ENCODE measurements around the gene PBX4.

The PBX4 gene

DNA sequence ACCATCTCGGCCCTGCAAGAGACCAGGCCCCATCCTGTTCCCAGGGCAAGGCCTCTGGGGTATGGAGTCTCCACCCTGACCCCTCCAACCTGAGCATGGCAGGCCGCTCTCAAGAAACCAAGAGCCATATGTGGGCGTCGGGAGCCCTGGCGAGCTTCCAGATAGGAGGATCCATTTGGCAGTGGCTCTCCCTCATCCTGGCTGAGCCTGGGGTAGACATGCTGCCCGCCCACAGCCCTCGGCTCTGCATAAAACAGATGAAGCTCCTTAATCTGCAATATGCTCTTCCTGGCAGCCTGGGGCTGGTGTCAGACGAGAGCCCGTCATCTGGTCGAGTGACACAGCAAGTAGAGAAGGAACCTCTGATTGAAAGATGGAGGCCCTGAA, 38.9 kb upstream of the PBX4 start:
- Histone ChIP-seq H3K4me2 (no peak overlapping the region), H3K27me3 (ENCODE audit: insufficient read depth, low read depth) (no peaks in the 10 kb centered on the region), H3K4me3 (IDR thresholded peaks at IDR 0.05; ENCODE audit: insufficient read depth, low read depth, low read length) (no peak overlapping the region), H3K4me1 (ENCODE audit: low read depth, poor library complexity, severe bottlenecking) (peaks cover 8% of the 10 kb centered on the region), H3K79me2 (ENCODE audit: insufficient read depth, low read depth) (peaks cover 27% of the 10 kb centered on the region; the same call in 1 of the 2 replicates), H3K27ac (no peak overlapping the region), H3K36me3 (ENCODE audit: insufficient read depth) (peaks cover 8% of the 10 kb centered on the region; the same call in 1 of the 2 replicates), H4K20me1 (ENCODE audit: insufficient read depth) (no peaks in the 10 kb centered on the region), H2AFZ (ENCODE audit: low read depth) (no peak overlapping the region), H3K9ac (no peak overlapping the region)
- TF ChIP-seq, protein P1, sequence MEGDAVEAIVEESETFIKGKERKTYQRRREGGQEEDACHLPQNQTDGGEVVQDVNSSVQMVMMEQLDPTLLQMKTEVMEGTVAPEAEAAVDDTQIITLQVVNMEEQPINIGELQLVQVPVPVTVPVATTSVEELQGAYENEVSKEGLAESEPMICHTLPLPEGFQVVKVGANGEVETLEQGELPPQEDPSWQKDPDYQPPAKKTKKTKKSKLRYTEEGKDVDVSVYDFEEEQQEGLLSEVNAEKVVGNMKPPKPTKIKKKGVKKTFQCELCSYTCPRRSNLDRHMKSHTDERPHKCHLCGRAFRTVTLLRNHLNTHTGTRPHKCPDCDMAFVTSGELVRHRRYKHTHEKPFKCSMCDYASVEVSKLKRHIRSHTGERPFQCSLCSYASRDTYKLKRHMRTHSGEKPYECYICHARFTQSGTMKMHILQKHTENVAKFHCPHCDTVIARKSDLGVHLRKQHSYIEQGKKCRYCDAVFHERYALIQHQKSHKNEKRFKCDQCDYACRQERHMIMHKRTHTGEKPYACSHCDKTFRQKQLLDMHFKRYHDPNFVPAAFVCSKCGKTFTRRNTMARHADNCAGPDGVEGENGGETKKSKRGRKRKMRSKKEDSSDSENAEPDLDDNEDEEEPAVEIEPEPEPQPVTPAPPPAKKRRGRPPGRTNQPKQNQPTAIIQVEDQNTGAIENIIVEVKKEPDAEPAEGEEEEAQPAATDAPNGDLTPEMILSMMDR (conservative IDR thresholded peaks at IDR 0.05; ENCODE audit: low read depth, low read length): no peak

DNA sequence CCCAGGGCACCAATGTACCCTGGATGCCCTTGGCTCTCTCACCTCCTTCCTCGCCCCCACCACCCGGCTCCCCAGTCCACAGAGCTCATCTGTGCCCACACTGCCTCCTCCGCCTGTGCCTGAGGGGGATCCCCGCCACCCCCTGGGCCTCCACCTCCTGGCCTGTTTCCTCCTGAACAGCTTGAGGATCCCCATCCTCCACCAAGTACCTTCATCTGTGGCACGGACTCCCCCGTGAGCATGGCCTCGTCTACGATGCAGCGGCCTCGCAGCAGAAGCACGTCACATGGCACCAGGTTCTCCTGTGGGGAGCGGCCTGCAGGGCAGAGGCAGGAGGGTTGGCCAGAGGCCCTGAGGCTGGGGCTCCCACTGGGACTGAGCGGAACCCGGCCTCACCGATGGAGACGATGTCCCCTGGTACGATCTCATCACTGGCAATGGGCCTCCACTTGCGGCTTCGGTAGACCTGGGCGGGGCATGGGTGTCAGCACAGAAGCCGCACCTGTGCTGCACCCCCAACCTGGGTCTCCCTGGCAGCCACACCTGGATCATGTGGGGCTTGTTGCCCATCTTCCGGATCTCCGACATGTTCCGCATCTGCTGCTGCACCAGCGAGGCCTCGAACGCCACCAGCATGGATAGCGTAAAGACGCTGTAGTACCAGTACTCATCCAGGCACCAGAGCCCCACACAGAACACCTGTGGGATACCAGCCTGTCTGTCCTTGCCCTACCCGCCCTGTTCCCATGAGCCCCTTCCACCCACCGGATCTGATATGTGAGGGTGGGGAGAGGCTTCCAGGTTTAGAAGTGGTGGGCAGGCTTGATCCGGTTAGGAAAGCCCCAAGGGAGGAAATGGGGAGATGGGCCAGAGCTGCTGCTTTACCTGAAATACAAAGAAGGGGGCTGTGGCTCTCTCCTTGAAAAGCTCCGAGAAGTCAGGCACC, 38.2 kb upstream of the PBX4 start:
- Histone ChIP-seq H2AFZ (ENCODE audit: low read depth) (no peak overlapping the region), H3K27ac (no peak overlapping the region), H3K79me2 (ENCODE audit: insufficient read depth, low read depth) (peaks cover 20% of the 10 kb centered on the region; the same call in 1 of the 2 replicates), H3K4me1 (ENCODE audit: low read depth, poor library complexity, severe bottlenecking) (peaks cover 1% of the 10 kb centered on the region), H3K9ac (no peak overlapping the region), H3K36me3 (ENCODE audit: insufficient read depth) (peaks cover 8% of the 10 kb centered on the region; the same call in 1 of the 2 replicates), H3K4me2 (no peak overlapping the region), H3K27me3 (ENCODE audit: insufficient read depth, low read depth) (no peaks in the 10 kb centered on the region), H4K20me1 (ENCODE audit: insufficient read depth) (no peaks in the 10 kb centered on the region), H3K4me3 (IDR thresholded peaks at IDR 0.05; ENCODE audit: insufficient read depth, low read depth, low read length) (no peak overlapping the region)
- TF ChIP-seq, protein P1 (conservative IDR thresholded peaks at IDR 0.05; ENCODE audit: low read depth, low read length): no peak

DNA sequence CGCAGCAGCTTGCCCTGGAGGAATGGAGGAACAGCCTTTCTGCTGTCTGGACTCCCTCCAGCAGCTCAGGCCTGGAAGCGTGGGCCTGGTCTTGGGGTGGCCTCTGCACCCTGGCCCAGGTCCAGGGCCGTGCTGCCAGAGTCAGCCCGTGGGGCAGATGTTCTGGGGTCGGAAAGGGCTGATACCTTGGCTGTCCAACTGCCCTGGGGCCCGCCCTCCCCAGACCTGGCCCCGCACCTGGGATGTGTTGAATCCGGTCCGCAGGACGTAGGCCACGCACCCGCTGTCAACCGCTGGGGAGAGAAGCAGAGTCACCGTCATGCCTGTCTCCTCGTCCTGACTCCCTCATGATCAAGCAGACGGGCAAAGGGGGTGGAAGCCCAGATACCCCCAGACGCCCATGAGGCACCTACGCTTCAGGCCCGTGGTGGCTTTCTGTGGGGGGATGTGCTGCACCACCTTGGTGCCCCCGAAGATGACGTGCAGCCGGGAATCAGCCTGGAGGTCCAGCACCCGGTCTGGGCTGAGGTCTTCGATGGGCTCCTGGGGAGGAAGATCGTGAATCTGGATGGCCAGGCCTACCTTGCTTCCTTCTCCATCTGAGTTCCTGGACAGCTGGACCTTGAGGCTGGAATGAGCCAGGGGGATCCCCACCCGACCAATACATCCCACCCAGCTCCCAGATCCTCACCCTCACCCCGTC, 37.3 kb upstream of the PBX4 start:
- Histone ChIP-seq H3K36me3 (ENCODE audit: insufficient read depth) (peaks cover 8% of the 10 kb centered on the region; the same call in 1 of the 2 replicates), H3K27me3 (ENCODE audit: insufficient read depth, low read depth) (no peaks in the 10 kb centered on the region), H3K9ac (no peak overlapping the region), H3K27ac (no peak overlapping the region), H3K4me3 (IDR thresholded peaks at IDR 0.05; ENCODE audit: insufficient read depth, low read depth, low read length) (no peak overlapping the region), H3K4me1 (ENCODE audit: low read depth, poor library complexity, severe bottlenecking) (no peaks in the 10 kb centered on the region), H4K20me1 (ENCODE audit: insufficient read depth) (no peaks in the 10 kb centered on the region), H2AFZ (ENCODE audit: low read depth) (no peak overlapping the region), H3K79me2 (ENCODE audit: insufficient read depth, low read depth) (peaks cover 11% of the 10 kb centered on the region; the same call in 1 of the 2 replicates), H3K4me2 (no peak overlapping the region)
- TF ChIP-seq, protein P1 (conservative IDR thresholded peaks at IDR 0.05; ENCODE audit: low read depth, low read length): no peak

DNA sequence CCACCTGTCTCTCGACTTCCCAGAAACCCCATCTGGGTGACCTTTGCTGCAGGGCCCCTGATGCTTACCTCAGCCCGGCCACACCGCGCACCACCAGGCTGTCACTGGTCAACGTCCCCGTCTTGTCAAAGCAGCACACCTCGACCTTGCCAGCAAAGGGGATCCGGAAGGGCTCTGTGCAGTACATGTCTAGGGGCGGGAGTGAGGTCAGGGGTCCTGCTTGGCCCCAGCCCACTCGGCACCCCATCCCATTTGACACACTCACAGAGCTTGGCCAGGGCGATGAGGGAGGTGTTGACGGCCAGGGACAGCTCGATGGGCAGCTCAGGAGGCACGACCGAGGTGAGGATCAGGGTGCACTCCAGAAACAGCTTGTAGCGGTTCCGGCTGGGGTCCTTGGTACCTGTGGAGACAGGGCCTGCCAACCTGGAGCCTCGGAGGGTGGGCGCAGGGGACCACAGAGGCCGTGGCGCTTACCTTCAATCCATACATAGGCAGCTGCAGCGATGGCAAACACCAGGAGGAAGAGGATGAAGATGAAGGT, 36.6 kb upstream of the PBX4 start:
- Histone ChIP-seq H4K20me1 (ENCODE audit: insufficient read depth) (no peaks in the 10 kb centered on the region), H3K79me2 (ENCODE audit: insufficient read depth, low read depth) (peaks cover 4% of the 10 kb centered on the region; the same call in 1 of the 2 replicates), H2AFZ (ENCODE audit: low read depth) (no peak overlapping the region), H3K27me3 (ENCODE audit: insufficient read depth, low read depth) (no peaks in the 10 kb centered on the region), H3K27ac (no peak overlapping the region), H3K4me2 (no peak overlapping the region), H3K9ac (no peak overlapping the region), H3K4me3 (IDR thresholded peaks at IDR 0.05; ENCODE audit: insufficient read depth, low read depth, low read length) (no peak overlapping the region), H3K4me1 (ENCODE audit: low read depth, poor library complexity, severe bottlenecking) (no peaks in the 10 kb centered on the region), H3K36me3 (ENCODE audit: insufficient read depth) (peaks cover 8% of the 10 kb centered on the region; the same call in 1 of the 2 replicates)
- TF ChIP-seq, protein P1 (conservative IDR thresholded peaks at IDR 0.05; ENCODE audit: low read depth, low read length): no peak

Data from KMS-11 (cell line).